ENCODE results near the gene GRAP2. TPM values are rescaled to one million over a fixed set of nuclear protein-coding genes. Genes with fewer than 3 reads are reported as not detected.

The GRAP2 gene
- polyA plus RNA-seq, 1 of the 3 experiments (the other 2 are of a cell fraction) = 0.13 TPM

GRCh38 chr22:39852799-39853198, 48.1 kb upstream of the GRAP2 start:
- WGBS (ENCODE audit: low lambda C conversion rate) = 18% methylated on average over 2 of the region's 2 CpGs
- Histone ChIP-seq H3K27me3 (ENCODE audit: insufficient read depth) (no peaks in the 10 kb centered on the region; the same call in 1 of the 2 replicates), H3F3A (replicated peaks; ENCODE audit: insufficient read depth) (no peaks in the 10 kb centered on the region), H3K9me2 (no peaks in the 10 kb centered on the region), H3K4me2 (no peak overlapping the region), H3K9ac (no peak overlapping the region), H3K4me3 (ENCODE audit: low read depth in 2 of 2, low read length in 1 of 2) (no peak overlapping the region), H2AFZ (ENCODE audit: low read depth) (no peak overlapping the region), H3K36me3 (replicated peaks in 1 of 2; ENCODE audit: control insufficient read depth in 1 of 2, insufficient read depth in 2 of 2, low read length in 1 of 2) (no peaks in the 10 kb centered on the region), H3K4me1 (ENCODE audit: control insufficient read depth in 1 of 2, insufficient read depth in 2 of 2, low read depth in 1 of 2, low read length in 1 of 2) (no peaks in the 10 kb centered on the region), H4K20me1 (ENCODE audit: insufficient read depth) (no peaks in the 10 kb centered on the region), H3K79me2 (ENCODE audit: insufficient read depth) (no peaks in the 10 kb centered on the region), H3K27ac (ENCODE audit: low read depth in 2 of 2, low read length in 1 of 2) (no peak overlapping the region), H3K9me3 (no peaks in the 10 kb centered on the region)
- DNase-seq = no peak
- TF ChIP-seq POLR2AphosphoS5 (IDR thresholded peaks at IDR 0.05; ENCODE audit: low read depth, low read length) (no peak), EZH2phosphoT487 (IDR thresholded peaks at IDR 0.05; ENCODE audit: borderline replicate concordance, low read depth) (no peak)
- TF ChIP-seq, protein P1, sequence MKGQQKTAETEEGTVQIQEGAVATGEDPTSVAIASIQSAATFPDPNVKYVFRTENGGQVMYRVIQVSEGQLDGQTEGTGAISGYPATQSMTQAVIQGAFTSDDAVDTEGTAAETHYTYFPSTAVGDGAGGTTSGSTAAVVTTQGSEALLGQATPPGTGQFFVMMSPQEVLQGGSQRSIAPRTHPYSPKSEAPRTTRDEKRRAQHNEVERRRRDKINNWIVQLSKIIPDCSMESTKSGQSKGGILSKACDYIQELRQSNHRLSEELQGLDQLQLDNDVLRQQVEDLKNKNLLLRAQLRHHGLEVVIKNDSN (IDR thresholded peaks at IDR 0.05; ENCODE audit: borderline replicate concordance, low read depth) = no peak
- POLR2A ChIA-PET = no interaction called here
- CTCF ChIA-PET = no interaction called here

- H3K79me2 ChIP-seq (ENCODE audit: insufficient read depth) = no peaks in the 10 kb centered on the region
- no peak overlapping the region for H3K4me3 ChIP-seq (ENCODE audit: low read depth in 2 of 2, low read length in 1 of 2)
- H3K27ac ChIP-seq (ENCODE audit: low read depth in 2 of 2, low read length in 1 of 2) = no peak overlapping the region
- H4K20me1 ChIP-seq (ENCODE audit: insufficient read depth) = no peaks in the 10 kb centered on the region
- TF ChIP-seq RFX5 (IDR thresholded peaks at IDR 0.05; ENCODE audit: low read length) (no peak), FOXM1 (IDR thresholded peaks at IDR 0.05; ENCODE audit: low read depth) (no peak), NFIC (IDR thresholded peaks at IDR 0.05; ENCODE audit: borderline replicate concordance) (no peak), FOSL2 (IDR thresholded peaks at IDR 0.05; ENCODE audit: borderline replicate concordance, low read depth) (no peak), CTCF (IDR thresholded peaks at IDR 0.05) (no peak), JUND (IDR thresholded peaks at IDR 0.05) (no peak), RCOR1 (IDR thresholded peaks at IDR 0.05; ENCODE audit: low read length) (no peak), CHD2 (IDR thresholded peaks at IDR 0.05; ENCODE audit: low read length, partially characterized antibody) (no peak), GABPA (IDR thresholded peaks at IDR 0.05; ENCODE audit: low read depth) (no peak), FOXJ3 (CRISPR knock-in tag; IDR thresholded peaks at IDR 0.05) (no peak), TCF12 (IDR thresholded peaks at IDR 0.05) (no peak), TAF1 (IDR thresholded peaks at IDR 0.05; ENCODE audit: borderline replicate concordance, low read depth, low read length) (no peak), NRF1 (IDR thresholded peaks at IDR 0.05; ENCODE audit: low read depth, low read length) (no peak), RAD21 (IDR thresholded peaks at IDR 0.05; ENCODE audit: low read length) (no peak), MEF2A (IDR thresholded peaks at IDR 0.05; ENCODE audit: borderline replicate concordance, low read depth) (no peak), SMC3 (IDR thresholded peaks at IDR 0.05; ENCODE audit: low read depth, low read length) (no peak), ELF1 (IDR thresholded peaks at IDR 0.05) (no peak), REST (IDR thresholded peaks at IDR 0.05; ENCODE audit: low read depth, low read length) (no peak), ZBTB33 (IDR thresholded peaks at IDR 0.05; ENCODE audit: borderline replicate concordance, low read depth) (no peak), EZH2phosphoT487 (IDR thresholded peaks at IDR 0.05; ENCODE audit: borderline replicate concordance, low read depth) (no peak)
- no peak for DNase-seq
- H3K9me3 ChIP-seq = no peaks in the 10 kb centered on the region
- WGBS (ENCODE audit: low lambda C conversion rate) = 59% methylated on average over 4 of the region's 4 CpGs
- H3K27me3 ChIP-seq (ENCODE audit: insufficient read depth) = no peaks in the 10 kb centered on the region; the same call in 1 of the 2 replicates
- no peaks in the 10 kb centered on the region for H3K36me3 ChIP-seq (replicated peaks in 1 of 2; ENCODE audit: control insufficient read depth in 1 of 2, insufficient read depth in 2 of 2, low read length in 1 of 2)
- POLR2A ChIA-PET = no interaction called here
- no peaks in the 10 kb centered on the region for H3K4me1 ChIP-seq (ENCODE audit: control insufficient read depth in 1 of 2, insufficient read depth in 2 of 2, low read depth in 1 of 2, low read length in 1 of 2)
- H3K4me2 ChIP-seq = no peak overlapping the region
- H3K9me2 ChIP-seq = no peaks in the 10 kb centered on the region
- H3K9ac ChIP-seq = no peak overlapping the region
- H3F3A ChIP-seq (replicated peaks; ENCODE audit: insufficient read depth) = no peaks in the 10 kb centered on the region
- H2AFZ ChIP-seq (ENCODE audit: low read depth) = no peak overlapping the region
- CTCF ChIA-PET = no interaction called here
These were observed 44.3 kb upstream of the GRAP2 start for GRCh38 chr22:39856588-39856987.
